ENCODE data around the gene RXRA.

DNA sequence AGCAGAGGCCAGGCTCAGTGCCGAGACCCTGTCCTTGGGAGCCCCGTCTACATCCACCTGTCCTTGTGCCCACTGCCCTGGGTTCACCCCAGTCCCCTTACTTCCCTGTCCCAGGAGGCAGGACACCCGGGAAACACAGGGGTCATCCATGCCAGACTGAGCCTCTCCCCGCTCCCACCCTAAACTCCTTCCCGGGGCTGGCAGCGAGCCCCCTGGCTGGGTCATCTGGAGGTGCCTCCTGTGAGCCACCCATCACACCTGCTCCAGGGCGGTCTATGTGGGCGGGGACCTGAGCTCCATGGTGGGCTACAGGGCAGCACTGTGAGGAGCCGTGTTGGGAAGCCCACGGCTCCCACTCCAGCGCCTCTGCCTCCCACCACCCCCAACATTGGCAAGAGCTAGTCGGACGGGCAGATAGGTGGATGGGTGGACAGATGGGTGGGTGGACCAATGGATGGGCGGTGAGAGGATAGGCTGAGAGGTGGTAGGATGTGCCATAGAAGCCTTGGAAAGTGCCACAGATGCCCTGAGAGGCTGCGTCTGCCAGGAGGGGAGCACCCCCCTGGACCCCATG, 42.5 kb upstream of the RXRA start:
- TF ChIP-seq, protein P1, sequence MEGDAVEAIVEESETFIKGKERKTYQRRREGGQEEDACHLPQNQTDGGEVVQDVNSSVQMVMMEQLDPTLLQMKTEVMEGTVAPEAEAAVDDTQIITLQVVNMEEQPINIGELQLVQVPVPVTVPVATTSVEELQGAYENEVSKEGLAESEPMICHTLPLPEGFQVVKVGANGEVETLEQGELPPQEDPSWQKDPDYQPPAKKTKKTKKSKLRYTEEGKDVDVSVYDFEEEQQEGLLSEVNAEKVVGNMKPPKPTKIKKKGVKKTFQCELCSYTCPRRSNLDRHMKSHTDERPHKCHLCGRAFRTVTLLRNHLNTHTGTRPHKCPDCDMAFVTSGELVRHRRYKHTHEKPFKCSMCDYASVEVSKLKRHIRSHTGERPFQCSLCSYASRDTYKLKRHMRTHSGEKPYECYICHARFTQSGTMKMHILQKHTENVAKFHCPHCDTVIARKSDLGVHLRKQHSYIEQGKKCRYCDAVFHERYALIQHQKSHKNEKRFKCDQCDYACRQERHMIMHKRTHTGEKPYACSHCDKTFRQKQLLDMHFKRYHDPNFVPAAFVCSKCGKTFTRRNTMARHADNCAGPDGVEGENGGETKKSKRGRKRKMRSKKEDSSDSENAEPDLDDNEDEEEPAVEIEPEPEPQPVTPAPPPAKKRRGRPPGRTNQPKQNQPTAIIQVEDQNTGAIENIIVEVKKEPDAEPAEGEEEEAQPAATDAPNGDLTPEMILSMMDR (IDR thresholded peaks at IDR 0.05; ENCODE audit: insufficient read depth, low read length, poor library complexity, severe bottlenecking), result no peak
- no peak for TF ChIP-seq EZH2phosphoT487 (conservative IDR thresholded peaks at IDR 0.05; ENCODE audit: low read length)

Measured in SU-DHL-6 (cell line).